HL-60 (cell line): Measurements from ENCODE around the gene KISS1R.

ENCODE experiments used
- CTCF ChIP-seq: IDR thresholded peaks from one replicate; pipeline ENCODE4 v1.5.1; 2011; ENCODE audit warnings: low read length, control low read depth, inconsistent platforms; ENCODE audit not compliant: insufficient read depth
- GABPA ChIP-seq: IDR thresholded peaks from 2 replicates; pipeline ENCODE4 v1.6.1; 2012; ENCODE audit warnings: low read depth
- POLR2AphosphoS5 ChIP-seq: IDR thresholded peaks from 2 replicates; pipeline ENCODE4 v1.6.1; 2012; ENCODE audit warnings: low read depth
- REST ChIP-seq: IDR thresholded peaks from 2 replicates; pipeline ENCODE4 v1.6.1; 2012; ENCODE audit warnings: low read depth; ENCODE audit not compliant: insufficient replicate concordance
- SPI1 ChIP-seq: IDR thresholded peaks from 2 replicates; pipeline ENCODE4 v1.6.1; 2012; ENCODE audit warnings: low read depth, mild to moderate bottlenecking, borderline replicate concordance

GRCh38 chr19:868458-869244, 48.5 kb upstream of the KISS1R start:
- TF ChIP-seq CTCF = no peak
- TF ChIP-seq GABPA = no peak
- no peak for TF ChIP-seq POLR2AphosphoS5
- TF ChIP-seq REST = no peak
- no peak for TF ChIP-seq SPI1
